DMS 273 treated with DMSO at 0.1 percent for 48 hours (cell line): ENCODE data around the gene TNFRSF1A.

Experiments
- DNase-seq: peaks from one replicate; lab custom pipeline; 2025; lab: John Stamatoyannopoulos, UW

Gene TNFRSF1A

DNA sequence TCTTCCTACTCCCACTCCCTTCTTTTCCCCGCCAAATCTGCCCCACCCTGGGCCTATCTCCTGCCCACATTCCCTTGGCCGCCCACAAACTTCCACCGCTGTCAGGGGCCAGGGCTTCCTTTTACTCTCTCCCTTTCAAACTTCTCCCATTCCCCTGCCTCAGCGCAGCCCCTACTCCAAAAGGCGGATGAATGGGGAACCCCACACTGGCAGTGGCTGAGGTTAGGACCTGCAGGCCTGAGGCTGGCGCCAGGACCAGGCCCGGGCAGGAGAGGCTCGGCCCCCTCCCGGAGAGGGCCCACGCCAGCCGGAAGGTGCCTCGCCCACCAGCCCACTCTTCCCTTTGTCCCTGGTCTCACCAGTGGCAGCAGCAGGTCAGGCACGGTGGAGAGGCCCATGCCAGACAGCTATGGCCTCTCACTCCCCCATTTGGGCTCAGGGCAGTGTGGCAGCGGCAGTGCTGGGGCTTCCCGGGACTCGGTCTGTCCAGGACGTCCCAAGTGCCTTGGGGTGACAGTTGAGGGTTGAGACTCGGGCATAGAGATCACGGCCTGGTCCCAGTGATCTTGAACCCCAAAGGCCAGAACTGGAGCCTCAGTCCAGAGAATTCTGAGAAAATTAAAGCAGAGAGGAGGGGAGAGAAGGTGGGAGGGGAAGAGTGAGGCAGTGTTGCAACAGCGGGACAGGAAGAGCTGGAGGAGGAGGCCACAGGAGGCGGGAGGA lies at the start of gene TNFRSF1A:
TNFRSF1A (minus strand) TSS at position 660 of the 723 bp plus-strand sequence; CDS start at position 398, 262 bp downstream.
- DNase-seq, result peak; percentile 53

DNA sequence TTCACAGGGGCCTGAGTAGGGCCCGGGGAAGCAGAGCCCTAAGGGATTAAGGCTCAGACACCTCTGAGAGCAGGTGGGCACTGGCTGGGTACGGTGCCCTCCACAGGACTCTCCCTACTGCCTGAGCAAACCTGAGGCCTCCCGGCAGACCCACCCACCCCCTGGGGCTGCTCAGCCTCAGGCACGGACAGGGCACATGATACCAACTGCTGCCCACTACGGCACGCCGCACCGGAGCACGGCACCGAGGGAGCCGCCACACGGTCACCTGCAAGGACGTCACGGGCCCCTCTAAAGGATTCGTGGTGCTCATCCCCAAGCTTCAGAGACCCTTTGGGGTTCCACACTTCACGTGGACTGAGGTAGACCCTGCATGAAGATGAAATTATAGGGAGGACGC lies 49.1 kb upstream of the TNFRSF1A start:
- no peak for DNase-seq

DNA sequence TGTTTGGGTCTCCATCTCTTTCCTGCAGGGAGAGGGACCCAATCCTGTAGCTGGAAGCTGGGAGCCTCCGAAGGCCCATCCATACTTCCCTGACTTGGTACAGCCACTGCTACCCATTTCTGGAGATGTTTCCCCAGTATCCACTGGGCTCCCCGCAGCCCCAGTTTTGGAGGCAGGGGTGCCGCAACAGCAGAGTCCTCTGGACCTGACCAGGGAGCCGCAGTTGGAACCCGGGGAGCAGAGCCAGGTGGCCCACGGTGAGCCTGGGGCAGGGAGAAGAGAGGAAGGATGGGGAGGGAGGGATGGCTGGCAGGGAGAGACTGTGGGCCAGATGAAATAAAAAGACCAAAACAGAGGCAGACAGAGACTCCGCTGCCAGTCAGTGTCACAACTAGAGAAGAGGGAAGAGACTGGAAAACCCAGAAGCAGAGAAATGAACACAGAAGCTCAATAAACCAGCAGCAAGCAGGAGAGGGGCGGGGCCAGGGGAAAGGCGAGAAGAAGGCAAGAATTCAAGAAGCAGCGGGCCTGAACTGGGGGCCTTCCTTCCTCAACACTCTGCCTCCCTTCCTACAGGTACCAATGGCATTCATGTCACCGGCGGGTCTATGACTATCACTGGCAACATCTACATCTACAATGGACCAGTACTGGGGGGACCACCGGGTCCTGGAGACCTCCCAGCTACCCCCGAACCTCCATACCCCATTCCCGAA lies 48.4 kb upstream of the TNFRSF1A start:
- no peak for DNase-seq

DNA sequence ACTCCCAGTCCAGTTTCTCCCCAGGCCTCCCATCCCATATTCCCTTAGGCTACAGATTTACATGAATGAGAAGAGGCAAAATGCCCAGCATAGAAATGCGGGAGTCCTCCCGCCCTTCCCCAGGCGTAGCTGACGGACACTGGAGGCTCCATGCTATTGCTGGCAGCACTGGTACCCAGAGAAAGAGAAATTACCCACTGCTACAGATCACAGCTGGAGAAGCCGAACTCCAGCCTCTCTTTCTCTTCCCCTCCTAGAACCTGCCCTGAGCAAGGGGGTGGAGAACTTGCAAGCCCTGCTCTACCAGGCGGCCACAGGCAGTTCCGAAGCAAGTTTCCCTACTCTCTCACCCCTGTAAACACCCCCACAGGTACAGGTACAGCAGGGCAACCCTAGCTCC lies 45.7 kb upstream of the TNFRSF1A start:
- DNase-seq, result no peak

DNA sequence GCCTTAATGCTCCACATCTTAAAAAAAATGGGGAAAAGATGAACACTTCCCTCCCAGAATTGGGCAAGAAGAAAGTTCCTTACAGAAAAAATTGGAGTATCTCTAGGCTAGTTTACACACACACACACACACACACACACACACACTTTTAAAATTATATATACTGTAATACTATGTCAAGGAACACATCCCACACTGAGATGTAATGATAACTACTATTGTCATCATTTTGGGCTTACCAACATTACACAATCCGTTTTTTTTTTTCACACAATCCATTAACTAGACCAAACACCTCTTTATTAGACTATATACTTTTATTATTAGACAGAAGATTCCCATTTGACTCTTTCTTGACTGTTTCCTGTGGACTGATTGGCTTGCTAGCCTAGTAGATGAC lies 44.6 kb upstream of the TNFRSF1A start:
- no peak for DNase-seq

DNA sequence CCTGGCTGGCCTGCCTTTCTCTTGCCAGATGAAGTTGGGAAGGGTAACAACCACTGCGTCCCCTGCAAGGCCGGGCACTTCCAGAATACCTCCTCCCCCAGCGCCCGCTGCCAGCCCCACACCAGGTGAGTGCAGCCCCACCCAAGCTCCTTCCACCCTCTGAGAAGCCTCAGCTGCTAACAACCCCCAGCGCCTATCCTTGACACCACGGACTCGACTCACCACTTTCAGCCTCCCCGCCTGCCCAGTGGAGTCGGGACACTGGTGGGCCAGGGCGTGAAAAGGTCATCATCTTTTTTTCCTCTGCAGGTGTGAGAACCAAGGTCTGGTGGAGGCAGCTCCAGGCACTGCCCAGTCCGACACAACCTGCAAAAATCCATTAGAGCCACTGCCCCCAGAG lies 44.2 kb upstream of the TNFRSF1A start:
- DNase-seq, result no peak

DNA sequence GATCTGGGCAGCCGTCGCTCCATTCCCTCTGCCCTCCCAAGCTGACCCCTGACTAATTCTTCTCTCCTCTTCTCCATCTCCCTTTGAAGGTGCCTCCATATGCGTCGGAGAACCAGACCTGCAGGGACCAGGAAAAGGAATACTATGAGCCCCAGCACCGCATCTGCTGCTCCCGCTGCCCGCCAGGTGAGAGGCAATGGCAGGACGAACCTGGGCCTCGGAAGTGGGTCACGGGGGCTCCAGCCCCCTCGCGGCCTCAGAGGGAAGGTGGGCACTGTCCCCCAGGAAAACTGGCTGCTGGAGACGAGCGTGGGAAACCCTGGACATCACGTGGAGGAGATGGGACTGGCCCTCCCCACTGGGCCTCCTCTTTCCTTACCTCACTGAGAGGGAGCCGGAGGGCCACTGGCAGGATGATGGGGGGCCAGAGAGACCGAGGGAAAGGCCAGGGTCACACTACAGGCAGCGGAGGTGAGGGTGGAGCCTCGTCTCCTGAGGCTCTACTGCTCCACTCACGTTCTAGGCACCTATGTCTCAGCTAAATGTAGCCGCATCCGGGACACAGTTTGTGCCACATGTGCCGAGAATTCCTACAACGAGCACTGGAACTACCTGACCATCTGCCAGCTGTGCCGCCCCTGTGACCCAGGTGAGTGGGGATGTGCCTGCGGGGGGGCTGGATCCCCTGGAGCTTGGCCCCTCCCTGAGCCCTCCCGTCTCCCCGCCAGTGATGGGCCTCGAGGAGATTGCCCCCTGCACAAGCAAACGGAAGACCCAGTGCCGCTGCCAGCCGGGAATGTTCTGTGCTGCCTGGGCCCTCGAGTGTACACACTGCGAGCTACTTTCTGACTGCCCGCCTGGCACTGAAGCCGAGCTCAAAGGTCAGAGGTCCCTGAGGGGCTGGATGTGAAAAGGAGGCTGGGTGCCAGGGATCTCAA lies 42.9 kb upstream of the TNFRSF1A start:
- DNase-seq, result no peak

DNA sequence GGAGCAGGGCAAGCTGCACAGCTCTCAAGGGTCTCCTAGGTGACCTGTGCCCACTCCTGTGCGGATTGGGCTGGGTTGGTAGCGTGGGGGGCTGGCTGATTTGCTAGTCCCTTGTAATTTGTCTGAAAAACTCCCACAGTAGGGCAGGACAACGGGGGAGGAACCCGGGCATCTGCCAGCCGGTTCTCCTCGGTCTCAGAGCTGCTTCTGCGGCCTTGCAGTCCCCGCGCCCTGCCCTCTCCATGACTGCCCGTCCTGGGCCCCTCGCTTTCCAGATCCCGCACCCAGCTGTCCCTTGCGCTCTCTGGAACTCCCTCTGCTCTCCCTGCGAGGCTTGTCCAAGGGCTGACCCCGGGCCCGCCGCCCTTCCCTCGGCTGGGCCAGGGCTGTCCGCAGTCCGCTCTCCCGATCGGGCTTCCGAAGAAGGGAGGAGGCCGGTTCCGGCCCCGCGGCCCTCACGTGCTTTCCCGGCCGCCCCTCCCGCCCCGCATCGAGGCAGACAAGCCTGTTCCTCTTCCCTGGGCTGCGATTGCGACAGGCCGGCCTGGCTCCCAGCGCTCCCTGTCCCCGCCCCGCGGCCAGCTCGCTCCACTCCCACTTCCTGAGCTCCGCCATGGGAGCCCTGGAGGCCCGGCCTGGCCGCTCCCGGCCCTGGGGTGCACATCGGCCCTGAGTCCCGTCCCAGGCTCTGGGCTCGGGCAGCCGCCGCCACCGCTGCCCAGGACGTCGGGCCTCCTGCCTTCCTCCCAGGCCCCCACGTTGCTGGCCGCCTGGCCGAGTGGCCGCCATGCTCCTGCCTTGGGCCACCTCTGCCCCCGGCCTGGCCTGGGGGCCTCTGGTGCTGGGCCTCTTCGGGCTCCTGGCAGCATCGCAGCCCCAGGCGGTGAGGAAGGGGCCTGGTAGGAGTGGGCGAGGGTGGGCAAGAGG lies 42.0 kb upstream of the TNFRSF1A start, which contains the start of gene LTBR:
LTBR (plus strand) TSS at position 591 of the 927 bp plus-strand sequence; CDS start at position 788, 197 bp downstream.
- no peak for DNase-seq

DNA sequence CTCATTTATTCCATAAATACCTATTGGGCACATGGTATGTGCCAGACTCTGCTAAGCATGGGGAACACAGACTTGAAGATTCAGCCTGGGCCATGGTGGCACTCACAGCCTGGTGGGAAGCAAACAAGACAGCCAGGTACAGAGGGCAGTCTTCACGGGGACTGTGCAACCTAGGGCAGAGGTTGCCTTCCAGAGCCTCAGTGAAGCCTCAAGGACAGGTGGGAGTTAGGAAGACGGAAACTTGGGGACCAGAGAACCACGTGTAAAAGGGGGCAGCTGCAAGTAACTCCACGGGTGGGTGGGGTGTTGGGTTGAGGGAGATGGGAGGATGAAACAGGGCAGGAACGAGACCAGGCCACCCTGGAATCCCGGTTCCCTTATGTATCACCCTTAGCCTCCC lies 41.1 kb upstream of the TNFRSF1A start:
- DNase-seq, result no peak

DNA sequence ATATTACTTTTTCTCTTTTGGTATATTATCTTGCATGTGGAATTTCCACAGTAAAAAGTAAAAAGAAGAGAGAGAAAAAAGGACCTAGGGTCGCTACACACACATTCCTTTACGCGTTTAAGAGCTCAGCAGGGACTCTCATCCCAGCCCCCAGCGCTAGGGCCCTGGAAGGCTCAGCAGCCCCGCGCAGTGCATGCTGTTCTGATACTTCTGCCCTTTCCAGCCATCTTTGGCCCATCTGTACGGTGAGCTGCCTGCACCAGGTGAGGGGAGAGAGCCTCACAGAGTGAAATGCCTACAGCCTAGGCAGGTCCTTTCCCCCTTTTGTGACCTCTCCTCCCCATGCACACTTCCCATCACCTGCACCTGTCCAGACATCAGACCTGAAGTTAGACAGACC lies 40.5 kb upstream of the TNFRSF1A start:
- no peak for DNase-seq

DNA sequence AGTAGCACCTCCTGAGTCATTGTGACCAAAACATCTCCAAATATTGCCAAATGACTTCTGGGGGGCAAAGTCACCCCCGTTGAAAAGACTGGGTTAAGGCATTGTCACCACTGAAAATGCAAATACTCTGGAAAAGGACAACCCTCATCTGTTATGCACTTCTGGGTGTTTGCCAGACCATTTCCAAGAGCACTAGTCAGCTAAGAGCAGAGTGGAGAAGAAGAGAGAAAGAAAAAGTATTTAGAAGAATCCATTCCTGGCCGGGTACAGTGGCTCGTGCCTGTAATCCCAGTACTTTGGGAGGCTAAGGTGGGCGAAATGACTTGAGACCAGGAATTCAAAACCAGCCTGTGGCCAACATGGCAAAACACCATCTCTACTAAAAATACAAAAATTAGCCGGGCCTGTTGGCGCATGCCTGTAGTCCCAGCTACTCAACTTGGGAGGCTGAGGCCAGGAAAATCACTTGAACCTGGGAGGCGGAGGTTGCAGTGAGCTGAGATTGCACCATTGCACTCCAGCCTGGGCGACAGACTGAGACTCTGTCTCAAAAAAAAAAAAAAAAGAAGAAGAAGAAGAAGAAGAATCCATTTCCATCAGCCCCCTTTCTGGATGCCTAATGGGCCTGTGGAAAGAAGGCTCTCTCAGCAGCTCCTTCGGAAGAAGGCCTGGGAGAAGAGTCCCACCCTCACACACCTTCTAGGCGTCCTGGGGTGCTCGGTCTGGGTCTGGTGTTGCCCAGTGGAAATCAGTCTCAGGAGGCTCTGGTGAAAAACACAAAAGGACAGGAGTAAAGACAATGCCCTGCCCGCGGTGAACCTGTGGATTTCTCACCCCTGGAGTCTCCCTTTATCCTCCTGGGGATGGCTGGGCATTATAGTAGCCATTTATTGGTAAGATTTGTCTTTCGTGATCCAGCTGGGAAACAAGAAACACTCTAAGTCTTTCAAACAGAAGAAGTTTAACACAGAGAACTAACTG lies 38.6 kb upstream of the TNFRSF1A start:
- no peak for DNase-seq

DNA sequence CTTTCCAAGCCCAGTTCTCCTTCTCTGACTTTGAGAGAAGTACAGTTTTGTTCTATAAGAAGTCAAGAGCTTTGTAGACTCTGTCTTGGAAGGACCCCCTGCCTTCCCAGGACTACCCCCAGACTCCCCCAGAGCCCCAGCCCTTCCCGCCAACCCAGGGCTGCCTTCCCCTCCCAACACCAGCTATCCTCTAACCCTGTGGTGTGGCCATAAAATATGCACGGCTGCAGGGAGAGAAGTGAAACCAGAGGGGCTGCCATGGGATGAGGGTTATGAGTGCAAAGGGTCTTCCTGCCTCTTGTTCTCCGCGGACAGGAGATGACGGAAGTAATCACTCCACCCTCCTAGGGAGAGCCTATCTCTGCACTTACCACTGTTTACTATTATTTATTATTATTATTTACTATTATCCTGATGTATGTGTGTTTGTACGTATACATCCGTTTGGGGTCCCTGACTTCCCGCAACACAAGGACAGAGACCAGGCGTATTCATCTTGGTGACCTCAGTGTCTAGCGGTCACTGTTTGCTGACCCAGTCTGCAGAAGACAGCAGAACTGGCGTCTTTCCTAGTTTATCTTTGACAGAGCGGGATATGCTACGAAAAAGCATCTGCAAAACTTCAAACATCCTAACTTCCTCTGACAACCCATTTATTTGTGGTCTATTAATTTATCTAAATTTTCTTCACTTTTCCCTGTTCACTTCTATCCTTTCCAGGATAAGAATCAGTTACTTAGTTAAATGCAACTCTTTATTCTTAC lies 37.0 kb upstream of the TNFRSF1A start:
- DNase-seq, result no peak

DNA sequence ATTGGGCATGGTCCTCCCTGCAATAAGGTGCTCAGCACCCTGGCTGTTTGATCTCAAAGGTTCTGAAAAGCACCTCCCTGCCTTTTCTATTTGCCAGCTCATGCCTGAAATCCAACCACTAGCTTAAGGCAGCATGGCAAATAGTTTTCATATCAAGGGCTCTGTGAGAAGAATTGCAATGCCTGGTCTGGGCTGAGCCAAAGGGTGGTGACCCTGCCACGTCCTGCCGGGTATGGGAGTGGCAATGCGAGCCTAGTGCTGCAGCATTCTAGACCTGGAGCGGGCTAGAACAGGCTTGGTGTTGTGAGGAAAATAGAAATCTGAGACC lies 35.8 kb upstream of the TNFRSF1A start:
- no peak for DNase-seq

DNA sequence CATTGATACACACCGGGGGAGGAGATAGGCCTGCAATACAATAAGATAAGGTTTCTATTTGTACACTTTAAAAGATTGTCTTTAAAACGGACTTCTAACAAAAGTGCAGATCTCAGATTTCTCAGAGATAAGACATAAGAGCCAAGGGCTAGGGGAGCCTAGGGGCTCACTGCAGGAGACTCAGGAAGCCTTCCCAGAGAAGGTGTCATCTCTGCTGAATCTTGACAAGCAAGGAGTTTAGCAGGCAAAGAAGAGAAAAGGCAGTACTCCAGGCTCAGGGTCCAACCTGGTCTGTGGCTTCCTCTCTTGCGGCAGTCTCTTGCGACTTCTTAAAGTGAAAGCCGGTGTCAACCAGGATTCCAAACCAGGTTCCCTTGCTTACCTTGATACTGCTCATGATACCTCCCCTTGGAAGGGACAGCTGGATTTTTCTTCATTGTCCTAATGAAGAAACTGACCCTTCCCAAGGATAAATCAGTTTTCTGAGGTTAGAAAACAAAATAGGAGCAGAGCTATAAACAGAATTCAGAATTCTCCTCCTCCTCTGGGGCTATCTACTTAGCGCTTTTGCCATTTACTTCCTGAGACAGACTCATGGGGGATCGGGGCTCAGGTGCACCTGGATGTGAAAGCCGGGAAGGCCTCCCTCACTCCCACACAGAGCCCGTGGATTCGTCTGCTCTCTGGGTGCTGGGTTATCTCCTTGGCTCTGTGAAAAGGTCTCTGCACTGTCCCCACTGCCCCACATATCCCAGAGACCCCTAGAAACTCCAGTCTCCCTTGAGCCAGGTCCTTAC lies 35.2 kb upstream of the TNFRSF1A start:
- DNase-seq, result no peak

DNA sequence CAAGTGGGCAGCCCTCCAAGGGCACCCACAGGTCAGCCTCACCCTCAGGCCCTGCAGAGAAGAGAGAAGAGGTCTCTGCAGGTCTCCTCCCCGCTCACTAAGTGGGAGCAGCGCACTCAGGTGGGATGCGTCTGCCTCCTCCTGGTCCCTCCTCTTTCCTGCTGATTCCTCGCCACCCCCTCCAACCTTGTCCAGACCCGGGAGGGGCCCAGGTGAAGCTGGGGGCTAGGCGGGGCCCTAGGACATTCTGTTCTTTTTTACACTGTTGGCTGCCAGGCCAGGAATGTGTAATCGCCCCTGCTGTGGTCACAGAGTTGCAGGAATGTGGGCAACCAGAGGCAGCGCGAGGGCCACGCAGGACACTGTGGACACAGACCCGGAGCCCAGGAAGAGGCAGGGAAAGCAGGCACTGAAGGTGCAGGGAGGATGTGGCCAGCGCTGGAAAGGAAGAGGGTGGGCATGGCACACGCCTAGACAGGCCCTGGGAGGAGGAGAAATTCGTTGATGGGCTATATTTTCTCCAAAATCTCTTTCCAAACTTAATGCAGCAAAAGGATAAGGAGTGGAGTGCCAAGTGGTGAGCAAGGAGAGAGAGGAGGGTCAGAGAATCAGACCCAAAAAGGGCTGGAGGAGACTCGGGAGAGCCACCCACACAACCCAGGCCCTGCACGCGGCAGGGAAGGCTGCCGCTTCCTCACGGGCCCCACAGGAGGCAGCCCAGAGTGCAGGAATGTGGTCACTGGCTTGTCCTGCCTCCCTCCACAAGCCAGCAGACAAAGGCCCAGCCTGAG lies 34.4 kb upstream of the TNFRSF1A start:
- no peak for DNase-seq

DNA sequence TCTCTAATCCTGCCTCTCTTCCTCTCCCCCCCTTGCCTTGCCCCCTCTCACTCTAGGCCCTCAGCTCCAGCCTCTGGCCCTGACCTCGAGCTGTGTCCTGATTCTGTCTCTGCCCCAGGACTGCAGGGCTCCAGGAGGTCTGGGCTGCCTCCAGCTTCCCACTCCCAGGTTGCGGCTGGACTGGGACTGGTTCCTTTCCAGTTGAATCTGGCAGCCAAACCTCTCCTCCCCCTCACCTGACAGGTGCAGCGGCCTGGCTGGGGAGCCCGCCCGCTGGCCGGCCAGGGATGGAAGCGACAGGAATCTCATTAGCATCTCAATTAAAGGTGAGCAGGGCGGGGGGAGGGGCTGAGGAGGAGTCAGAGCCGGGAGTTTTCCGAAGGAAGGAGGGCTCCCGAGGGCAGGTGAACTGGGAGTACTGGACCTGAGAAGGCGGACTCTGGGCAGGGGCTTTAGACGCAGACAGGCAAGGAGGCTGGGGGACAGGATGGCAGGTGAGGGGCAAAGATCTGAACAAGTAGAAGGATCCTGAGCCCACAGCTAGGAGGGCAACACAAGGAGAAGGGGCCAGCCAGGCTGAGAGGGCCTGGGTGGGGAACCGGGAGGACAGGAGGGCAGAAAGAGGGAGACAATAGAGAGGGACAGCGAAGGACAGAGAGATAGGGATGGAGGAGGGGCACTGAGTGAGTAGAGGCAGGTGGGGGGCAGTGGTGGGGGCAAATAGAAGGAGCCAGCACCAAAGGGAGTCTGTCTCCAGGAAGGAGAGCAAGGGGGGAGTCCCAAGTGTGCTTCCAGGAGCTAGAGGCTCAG lies 33.6 kb upstream of the TNFRSF1A start, which contains the start of gene SCNN1A:
SCNN1A (minus strand) TSS at position 295 of the 810 bp plus-strand sequence. CDS start 780 bp downstream, outside the sequence.
- no peak for DNase-seq

DNA sequence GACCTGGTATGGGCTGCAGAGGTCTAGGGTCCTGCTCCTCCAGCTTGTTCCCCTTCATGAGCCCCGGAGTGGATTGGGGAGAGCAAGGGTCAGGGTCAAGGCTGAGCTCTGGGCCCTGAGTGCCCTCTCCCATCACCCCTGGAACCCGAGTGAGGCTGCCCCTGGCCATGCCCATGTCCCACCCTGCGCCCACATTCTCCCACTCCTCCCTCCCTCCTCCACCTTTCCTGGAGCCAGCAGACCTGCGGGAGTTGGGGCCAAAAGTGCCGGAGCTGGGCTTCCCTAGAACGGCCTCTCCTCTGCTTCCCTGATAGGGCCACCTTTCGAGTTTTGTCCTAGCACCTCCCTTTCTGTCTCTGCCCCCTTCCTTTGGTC lies 32.9 kb upstream of the TNFRSF1A start:
- no peak for DNase-seq
